NCI-H82 treated with DMSO at 0.1 percent for 48 hours (cell line): Measurements from ENCODE around the gene SLC25A42.

ENCODE experiments used
- DNase-seq: peaks from one replicate; lab custom pipeline; 2025; ENCODE audit not compliant: unreplicated experiment; lab: John Stamatoyannopoulos, UW

Gene SLC25A42

GRCh38 chr19:19067276-19068072 is 3.7 kb downstream of the SLC25A42 start:
- no peak for DNase-seq

GRCh38 chr19:19068659-19069654 is 5.2 kb downstream of the SLC25A42 start:
- DNase-seq, result no peak

- no peak for DNase-seq
Measured at GRCh38 chr19:19071897-19072296, 8.1 kb downstream of the SLC25A42 start.

DNA sequence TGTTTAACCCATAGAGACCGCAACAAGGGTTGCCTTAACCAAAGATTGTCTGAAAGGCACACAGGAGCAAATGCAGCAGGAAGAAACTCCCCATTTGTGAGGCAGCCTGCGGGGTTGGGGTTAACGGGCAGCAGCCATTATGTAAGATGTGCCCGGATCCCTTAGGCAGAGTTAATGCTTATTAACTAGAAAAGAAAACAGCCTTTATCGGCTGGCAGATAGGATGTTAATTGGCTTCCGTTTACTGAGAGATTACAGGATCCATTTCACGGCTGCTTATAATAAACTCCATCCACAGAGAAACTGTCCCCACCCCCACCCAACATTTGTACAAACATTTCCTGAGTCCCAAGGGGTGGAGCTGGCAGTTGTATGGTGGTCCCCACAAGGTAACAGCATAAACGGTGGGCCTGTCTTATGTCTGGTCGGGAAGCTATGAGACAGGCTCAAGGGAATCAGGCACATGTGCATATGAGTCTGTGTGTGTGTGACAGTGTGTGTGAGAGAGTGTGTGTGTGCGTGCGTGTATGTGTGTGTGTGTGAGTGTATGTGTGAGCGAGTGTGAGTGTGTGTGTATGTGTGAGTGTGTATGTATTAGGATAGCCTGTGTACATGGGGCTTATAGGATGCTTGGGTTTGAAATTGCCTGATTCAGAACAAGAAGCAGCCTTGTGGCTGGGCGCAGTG is 10.5 kb downstream of the SLC25A42 start:
- DNase-seq, result peak; percentile 91

GRCh38 chr19:19075126-19075525 is 11.3 kb downstream of the SLC25A42 start:
- no peak for DNase-seq

- DNase-seq, result no peak
Measured at GRCh38 chr19:19076476-19076875, 12.7 kb downstream of the SLC25A42 start.

DNA sequence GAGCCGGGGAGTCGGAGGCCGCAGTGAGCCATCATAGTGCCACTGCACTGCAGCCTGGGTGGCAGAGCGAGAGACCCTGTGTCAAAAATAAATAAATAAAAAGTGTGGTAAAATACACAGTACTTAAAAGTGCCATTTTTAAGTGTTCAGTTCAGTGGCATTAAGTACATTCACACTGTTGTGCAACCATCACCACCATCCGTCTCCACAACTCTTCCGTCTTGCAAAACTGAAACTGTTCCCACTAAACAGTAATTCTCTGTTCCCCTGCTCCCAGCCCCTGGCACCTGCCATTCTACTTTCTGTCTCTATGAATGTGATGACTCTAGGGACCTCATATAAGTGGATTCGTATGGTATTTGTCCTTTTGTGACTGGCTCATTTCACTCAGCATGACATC is 13.3 kb downstream of the SLC25A42 start:
- no peak for DNase-seq

DNA sequence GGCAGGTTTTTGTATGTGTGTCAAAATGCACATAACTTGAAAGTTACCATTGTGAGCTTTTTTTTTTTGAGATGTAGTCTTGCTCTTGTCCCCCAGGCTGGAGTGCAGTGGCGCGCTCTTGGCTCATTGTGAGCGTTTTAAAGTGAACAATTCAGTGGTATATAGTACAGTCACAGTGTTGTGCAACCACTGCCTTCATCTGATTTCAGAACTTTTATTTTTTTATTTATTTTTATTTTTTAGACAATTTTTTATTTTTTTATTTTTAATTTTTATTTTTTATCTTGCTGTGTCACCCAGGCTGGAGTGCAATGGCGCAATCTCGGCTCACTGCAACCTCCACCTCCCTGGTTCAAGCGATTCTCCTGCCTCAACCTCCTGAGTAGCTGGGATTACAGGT is 15.0 kb downstream of the SLC25A42 start:
- DNase-seq, result no peak

- no peak for DNase-seq
Measured at GRCh38 chr19:19079571-19079970, 15.8 kb downstream of the SLC25A42 start.

DNA sequence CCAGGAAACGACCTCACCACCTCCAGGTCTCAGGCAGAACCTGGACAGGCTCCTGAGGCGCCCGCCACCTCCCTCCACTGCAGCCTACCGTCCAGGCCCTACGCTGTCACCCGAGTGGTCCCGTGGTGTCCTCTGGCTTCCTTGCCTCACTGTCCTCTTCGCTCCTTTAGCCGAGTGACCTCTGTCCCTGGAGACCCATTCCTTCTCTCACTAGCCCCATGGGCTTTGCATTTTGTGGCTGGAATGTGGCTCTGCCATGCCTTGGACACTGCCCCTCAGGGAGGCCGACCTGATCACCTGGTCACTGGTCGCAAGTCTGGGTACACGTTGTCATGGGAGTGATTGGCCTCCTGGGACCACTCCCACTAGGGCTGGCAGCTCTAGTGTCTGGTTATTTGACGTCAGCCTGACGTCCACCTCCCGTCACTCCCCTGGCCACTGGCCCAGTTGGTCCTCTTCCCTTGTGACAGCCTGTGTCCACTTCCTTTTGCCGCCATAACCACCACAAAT is 17.9 kb downstream of the SLC25A42 start:
- no peak for DNase-seq

DNA sequence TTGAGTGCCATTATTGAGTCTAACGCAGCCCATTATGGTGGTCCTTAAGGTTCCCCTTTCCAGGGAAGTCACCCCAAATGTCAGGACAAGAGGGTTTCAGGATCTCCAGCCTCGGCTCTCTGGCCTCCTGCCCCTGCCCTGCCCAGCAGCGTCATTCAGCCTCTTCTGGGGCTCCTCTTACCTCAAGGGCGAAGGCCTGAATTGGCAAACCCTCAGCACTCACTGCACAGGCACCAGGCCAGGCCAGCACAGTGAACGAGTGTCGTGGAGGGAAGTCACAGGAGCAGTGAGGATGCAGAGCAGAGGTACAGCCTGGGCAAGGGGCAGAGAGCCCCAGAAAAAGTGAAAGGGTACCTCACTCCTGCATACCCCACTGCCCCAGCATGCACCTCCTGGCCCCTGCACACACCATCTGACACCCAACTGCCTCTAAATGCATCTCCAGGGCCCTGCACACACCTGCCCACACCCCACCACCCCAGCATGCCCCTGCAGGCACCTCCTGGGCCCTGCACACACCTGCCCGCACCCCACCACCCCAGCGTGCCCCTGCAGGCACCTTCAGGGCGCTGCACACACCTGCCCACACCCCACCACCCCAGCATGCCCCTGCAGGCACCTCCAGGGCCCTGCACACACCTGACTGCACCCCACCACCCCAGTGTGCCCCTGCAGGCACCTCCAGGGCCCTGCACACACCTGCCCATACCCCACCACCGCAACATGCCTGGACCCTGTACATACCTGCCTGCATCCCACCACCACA is 19.8 kb downstream of the SLC25A42 start:
- no peak for DNase-seq

DNA sequence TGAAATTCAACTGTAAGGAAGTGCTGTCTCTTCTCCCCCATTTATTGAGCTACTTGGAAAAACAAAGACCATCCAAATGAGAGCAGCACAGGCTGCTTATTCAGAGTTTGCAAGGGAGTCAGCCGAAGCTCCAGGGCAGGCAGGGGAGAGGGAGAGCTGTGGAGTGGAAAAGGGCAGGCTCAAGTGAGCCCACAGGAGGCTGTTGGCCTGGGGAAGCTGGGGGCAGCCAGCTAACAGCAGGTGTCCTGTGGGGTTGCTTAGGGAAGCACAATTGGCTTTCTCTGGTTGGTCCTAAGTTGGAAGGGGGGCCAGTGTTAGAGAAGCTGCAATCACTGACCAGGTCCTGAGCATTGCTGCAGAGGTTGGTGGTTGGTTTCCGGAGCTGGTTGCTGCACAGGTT is 23.9 kb downstream of the SLC25A42 start:
- no peak for DNase-seq

- no peak for DNase-seq
Measured at GRCh38 chr19:19094513-19094912, 30.7 kb downstream of the SLC25A42 start.

DNA sequence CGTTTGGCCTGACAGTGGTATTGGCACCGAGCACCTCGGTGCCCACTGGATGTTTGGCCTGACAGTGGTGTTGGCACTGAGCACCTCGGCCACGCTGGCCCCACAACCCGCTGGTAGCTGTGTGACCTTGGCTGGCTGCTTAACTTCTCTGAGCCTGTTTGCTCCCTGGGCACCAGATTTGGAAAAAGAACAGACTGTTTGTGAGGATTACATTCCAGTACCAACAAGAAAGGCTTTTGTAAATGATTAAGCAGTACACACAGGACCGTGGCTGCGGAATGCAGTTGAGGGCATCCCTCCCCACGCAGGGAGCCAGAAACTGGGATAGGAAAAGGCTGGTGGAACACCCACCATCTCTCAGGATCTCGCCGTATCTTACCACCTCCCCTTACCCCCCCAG is 31.9 kb downstream of the SLC25A42 start:
- no peak for DNase-seq

- no peak for DNase-seq
Measured at GRCh38 chr19:19096641-19097627, 33.1 kb downstream of the SLC25A42 start.

- DNase-seq, result no peak
Measured at GRCh38 chr19:19098084-19098702, 34.4 kb downstream of the SLC25A42 start.

- no peak for DNase-seq
Measured at GRCh38 chr19:19098703-19099632, 35.2 kb downstream of the SLC25A42 start.

- DNase-seq, result no peak
Measured at GRCh38 chr19:19101540-19101939, 37.7 kb downstream of the SLC25A42 start.
